Hair follicle dermal papilla cell (primary cell): ENCODE results near the gene MCUB. TPM values are rescaled to one million over a fixed set of nuclear protein-coding genes. Genes with fewer than 3 reads are reported as not detected.

ENCODE experiments used
- small RNA-seq: library from RNA; depleted of rRNA; stranded (forward); fragments of <200 nt; gene quantifications from one replicate; pipeline ENCODE3, GENCODE V24; 2012
- total RNA-seq: library from RNA; depleted of rRNA; stranded (reverse); fragments of >200 nt; gene quantifications from 2 replicates; pipeline ENCODE4 v1.2.3, GENCODE V29; 2012

The MCUB gene, protein sequence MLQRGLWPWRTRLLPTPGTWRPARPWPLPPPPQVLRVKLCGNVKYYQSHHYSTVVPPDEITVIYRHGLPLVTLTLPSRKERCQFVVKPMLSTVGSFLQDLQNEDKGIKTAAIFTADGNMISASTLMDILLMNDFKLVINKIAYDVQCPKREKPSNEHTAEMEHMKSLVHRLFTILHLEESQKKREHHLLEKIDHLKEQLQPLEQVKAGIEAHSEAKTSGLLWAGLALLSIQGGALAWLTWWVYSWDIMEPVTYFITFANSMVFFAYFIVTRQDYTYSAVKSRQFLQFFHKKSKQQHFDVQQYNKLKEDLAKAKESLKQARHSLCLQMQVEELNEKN
- total RNA-seq = 20.6 and 40.8 TPM in 2 replicates

DNA sequence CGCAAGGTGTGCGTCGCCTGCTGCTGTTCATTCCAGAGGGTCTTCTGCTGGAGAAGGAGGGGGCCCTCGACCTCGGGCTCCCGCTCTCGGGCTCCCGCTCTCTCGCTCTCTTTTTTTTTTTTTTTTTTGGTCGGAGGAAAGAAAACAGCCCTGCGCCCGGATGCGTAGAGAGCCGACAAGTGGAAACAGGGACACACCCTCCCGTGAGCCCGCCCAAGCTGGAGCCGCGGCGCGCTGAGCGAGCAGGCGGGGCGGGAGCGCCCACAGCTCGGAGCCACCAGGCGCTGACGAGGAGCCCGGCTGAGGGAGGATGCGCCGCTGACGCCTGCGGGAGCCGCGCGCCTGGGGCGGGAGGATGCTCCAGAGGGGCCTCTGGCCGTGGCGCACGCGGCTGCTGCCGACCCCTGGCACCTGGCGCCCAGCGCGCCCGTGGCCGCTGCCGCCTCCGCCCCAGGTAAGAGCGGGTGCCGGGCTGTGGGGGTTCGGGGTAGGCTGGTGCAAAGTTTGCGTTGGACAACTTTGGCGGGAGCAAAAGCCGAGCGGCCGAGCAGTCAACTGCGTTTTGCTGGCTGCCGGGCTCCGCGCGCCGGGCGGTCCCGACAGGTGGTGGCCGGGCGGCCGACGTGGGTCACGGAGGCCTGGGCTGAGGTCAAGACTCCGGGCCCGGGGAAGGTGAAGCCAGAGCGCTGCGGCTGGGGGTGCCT, at the start of gene MCUB:
Gene MCUB (plus strand): TSS at position 264 of the 704 bp plus-strand sequence. CDS start 92 bp downstream, at position 356.

DNA sequence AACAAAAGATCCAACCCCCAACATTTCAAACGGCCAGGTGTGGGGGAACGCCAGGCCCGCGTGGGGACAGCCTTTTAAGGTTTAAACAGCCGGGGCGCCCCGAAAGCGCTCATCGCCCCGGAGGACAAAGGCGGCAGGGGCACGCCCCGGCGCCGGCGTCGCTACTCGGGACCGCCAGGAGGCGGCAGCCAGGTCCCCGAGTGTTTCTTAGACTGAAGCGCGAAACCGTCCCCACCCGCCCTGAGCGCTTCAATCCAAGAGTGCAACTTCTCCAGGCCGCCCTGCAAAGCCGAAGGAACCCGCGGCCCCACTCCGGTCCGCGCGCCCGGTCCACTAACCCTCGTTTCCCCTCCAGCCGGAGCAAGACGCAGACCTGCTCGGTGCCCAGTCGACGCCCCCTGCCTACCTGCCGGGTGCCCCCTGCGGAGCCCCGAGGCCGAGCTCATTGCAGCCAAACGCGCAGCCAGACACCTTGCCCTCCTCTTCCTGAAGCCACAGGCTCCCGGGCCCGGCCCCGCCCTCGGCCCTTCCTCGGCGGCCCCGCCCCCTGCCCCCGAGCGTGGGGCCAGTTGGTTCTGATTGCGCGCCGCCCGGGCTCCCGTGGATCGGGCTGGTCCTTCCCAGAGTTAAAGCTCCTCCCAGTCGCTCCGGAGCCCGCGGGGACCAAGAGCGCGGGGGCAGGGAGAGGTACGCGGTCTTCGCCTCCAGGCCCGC, 143.1 kb downstream of the MCUB start, which contains the start of gene CASP6:
Gene CASP6 (minus strand): TSS at position 496 of the 714 bp plus-strand sequence. CDS start 50 bp downstream, at position 446.

DNA sequence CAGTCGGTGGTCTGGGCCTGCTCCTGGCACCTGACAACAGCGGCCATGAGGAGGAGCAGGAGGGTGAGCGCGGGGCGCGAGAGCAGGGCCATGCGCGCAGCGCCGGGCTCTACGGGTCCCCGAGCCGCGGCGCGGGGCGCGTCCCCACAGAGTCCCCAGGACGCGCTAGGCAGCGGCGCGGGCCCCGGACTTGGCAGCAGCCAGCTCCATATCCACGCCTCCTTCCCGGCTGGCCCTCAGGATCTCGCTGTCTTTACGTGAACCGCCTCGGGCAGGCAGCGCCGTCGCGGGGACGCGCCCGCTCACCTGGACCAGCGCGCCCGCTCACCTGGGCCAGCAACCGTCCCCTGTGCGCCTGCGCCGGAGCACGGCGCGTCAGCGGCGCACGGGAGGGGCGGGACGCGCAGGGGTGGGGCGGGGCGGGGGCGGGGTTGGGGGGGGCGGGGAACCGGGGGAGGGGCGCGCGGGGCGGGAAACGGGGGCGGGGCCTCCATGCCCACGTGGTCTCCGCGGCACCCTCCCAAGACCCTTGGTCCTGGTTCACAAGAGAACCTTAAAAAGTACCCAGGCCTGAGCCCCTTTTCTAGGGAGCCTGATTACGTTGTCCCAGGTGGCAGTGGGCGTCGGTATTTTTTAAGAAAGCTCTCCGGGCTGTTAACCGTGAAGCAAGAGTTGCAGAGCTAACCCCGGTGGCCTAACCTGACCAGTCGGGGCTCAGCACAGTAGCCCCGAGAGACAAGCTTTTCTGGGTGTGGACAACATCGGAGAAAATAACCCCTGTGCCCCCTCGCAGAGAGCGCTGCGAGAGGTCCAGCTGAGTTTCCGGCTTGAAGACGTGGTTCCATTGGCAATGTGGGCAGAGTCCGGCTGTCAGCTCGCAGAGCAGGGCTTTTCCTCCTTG, 169.9 kb downstream of the MCUB start, which contains the start of gene PLA2G12A:
Gene PLA2G12A (minus strand): TSS at position 353 of the 901 bp plus-strand sequence. CDS start 261 bp downstream, at position 92.

Small RNA genes lying within 50 kb of the gene (small RNA-seq; reads per million reads assigned to genes)
- gene HIGD1AP14 = not detected

Other genes starting within 250 kb of the MCUB start
- 24.3 and 25.0 TPM in 2 replicates for gene SEC24B, start 126.4 kb upstream of the MCUB start, total RNA-seq
- 18.8 and 19.8 TPM in 2 replicates for gene CASP6, start 143.2 kb downstream of the MCUB start, total RNA-seq
- 14.9 and 29.0 TPM in 2 replicates for gene PLA2G12A, start 169.8 kb downstream of the MCUB start, total RNA-seq
- gene CFI, start 241.8 kb downstream of the MCUB start, total RNA-seq = 0.61 and 0.65 TPM in 2 replicates